DMS 273 (cell line): ENCODE results near the gene LRIG2.
"Not testable (repeated sequence)": the region's sequence is repeated elsewhere in the genome, so short reads cannot be mapped to it uniquely, and the experiment has no call there.

Experiments
- DNase-seq: peaks from one replicate; lab custom pipeline; 2025; ENCODE audit not compliant: unreplicated experiment; lab: John Stamatoyannopoulos, UW

LRIG2 gene

GRCh38 chr1:113125517-113125916, 52.5 kb downstream of the LRIG2 start:
- no peak for DNase-seq

DNA sequence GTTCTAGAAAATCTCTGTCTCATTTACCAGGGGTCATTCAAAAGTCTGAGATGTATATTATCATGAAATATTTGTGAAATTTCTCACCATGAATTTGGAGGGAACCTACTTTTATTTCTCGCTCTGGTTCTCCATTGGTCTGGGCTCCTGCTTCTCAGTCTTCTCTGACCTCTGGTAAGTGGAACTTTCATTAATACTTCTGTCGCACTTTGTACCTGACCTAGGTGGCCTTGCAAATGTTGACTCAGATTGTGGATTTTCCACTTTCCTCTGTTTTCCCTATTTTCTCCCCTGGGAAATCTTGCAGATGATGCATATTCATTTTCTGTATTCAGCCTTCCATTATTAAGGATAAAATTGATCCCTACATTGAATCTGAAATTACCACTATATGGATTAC, 53.2 kb downstream of the LRIG2 start:
- DNase-seq, result no peak

- no peak for DNase-seq
Observed at GRCh38 chr1:113128116-113128515, 55.1 kb downstream of the LRIG2 start.

DNA sequence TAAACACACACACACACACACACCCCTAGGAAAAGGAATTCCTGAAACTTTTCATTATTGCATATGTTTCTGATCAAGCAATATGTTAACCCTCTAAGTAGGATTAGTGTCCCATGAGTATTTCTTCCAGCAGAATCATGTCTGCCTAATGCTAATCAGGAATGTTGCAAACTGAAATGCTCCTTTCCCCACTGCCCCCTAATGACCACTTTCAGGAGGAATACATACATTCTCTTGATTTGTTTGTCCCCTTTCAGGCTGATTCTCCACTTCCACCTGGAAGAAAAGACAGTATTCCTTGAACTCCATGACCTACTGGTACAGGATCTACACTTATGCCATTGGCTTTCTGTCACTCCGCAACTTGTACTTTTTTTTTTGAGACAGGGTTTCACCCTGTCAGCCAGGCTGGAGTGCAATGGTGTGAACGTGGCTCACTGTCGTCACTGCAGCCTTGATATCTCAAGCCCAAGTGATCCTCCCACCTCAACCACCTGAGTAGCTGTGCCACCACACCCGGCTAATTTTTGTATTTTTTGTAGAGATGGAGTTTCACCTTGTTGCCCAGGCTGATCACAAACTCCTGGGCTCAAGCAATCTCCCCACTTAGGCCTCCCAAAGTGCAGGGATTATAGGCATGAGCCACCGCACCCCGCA, 56.7 kb downstream of the LRIG2 start:
- DNase-seq, result no peak

GRCh38 chr1:113133038-113133437, 60.0 kb downstream of the LRIG2 start:
- no peak for DNase-seq

GRCh38 chr1:113133759-113134158, 60.8 kb downstream of the LRIG2 start:
- no peak for DNase-seq

GRCh38 chr1:113135460-113135859, 62.5 kb downstream of the LRIG2 start:
- DNase-seq, result no peak

DNA sequence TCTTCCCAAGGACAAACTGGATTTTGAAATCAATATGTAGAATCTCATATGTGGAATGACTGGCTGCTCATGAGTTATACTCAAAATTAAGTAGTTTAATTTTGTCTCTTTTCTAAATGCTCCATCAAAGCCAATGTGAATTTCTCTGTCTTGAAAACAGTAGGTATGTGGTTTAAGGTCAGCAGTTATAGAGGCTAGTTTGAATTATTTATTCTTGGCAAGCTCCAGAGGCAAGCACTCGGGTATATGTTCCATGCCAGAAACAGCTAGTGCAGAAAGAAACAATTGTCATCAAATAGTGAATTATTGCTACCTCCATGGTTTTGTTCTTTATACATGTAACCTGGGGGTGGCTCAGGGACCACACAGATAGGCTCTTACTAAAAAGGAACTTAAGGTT, 63.5 kb downstream of the LRIG2 start:
- DNase-seq, result no peak

GRCh38 chr1:113137563-113137962, 64.6 kb downstream of the LRIG2 start:
- DNase-seq, result no peak

- DNase-seq, result peak; percentile 20
Observed at GRCh38 chr1:113138778-113139177, 65.8 kb downstream of the LRIG2 start.

GRCh38 chr1:113140176-113140575, 67.2 kb downstream of the LRIG2 start:
- DNase-seq, result no peak

DNA sequence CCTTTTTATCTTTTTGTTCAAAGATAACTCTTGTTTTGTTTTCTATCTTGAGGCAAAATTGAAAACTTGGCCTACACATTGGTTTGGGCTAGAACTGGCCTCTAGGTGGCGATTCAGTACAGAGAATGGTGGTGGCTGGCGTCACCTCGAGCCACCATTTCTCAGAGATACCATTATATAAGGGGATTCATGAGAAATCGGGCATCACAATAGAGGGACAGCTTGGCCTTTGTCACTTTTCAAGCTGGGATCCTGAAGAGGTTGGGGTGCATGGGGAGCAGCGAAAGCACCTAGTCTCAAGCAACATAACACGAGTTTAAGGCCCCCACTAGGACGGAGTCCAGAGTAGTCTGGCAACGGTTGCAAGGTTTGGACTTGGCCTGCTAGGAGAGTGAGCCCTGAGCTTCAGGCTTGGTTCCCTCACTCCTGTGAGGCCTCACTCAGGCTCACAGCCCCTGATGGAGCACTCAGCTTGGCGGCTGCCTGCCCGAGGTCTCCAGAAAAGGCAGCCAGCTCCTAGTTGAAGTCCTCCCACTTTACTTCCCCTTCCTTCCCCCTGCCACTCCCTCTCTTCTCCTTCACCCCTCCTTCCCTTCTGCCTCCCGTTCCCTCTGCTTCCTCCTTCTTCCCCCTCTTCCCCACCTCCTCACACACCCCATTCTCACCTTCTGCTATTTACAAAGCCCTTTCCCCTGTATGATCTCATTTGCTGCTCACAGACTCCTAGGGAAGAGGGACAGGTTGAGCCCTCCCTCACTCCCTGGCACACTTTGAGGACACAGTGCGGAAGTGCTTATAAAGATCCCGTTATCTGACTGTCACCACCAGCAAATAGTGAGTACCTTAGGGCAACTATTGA, 67.8 kb downstream of the LRIG2 start:
- peak; percentile 87 for DNase-seq

DNA sequence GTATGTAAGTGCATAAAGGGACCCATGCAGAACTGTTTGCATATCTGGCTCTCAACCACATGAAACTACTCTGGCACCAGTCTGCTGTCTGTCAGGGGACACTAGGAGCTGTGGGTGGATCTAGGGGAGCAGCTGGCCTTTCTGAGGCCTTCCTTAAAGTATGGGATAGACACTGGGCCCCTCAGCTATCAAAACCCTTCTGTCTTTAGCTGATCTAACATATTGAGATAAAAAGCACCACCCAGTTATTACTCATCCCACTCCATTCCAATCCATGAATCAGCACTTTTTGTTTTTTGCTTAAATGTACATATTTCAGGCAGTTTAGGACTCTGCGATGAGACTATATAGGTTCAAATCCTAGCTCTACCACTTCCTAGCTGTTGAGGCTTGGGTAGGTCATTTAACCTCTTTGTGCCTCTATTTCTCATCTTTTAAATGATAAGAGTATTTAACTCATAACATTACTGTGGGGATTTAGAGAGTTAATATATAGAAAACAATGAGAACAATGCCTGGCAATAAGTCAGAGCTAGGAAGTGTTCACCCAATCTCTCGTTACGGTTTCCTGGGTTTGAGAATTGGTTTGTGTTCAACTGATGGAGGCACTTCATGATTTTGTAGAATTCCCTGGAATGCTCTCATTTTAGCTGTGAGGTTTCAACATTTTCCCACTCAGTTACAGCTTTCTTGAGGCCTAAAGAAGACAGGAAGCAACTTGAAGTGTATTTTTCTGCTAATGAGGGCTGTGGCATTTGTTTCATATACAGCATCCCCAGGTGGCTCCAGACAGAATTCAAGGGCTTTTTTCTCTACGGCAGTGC, 68.9 kb downstream of the LRIG2 start:
- DNase-seq, result no peak

- no peak for DNase-seq
Observed at GRCh38 chr1:113142791-113143190, 69.8 kb downstream of the LRIG2 start.

DNA sequence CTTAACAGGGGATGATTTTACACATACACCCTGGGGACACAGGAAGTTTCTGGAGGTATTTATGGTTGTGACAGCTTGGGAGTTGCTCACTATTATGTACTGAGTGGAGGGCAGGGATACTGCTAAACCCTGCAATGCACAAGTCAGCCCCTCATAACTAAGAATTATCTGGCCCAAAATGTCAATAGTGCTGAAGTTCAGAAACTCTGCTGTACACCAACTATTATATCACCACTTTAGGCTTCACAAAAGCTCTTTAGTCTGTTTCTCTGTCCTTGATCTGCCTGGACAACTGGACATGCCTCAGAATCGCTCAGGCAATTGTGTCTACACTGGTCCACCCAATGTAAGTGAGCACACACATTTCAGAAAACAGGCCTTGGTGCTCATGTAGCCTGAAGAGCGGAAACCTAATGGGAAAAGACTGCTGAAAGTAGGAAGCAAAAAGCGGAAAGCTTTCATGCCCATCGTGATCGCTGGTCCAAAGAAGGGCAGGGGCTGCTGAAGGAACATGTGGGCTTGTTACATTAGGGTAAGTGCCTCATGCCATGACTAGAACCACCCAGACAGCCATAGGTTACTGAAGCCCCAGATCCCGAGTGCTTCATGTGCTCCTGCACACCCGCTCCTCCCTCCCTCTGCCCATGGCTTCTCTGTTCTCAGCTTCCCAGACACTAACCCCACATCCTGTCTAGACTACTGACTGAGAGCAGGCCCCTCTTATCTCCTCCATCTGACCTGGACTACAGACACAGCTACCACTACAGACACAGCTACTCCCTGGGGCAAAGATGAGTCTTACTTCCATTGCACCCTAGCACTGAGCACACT, 73.5 kb downstream of the LRIG2 start:
- no peak for DNase-seq

DNA sequence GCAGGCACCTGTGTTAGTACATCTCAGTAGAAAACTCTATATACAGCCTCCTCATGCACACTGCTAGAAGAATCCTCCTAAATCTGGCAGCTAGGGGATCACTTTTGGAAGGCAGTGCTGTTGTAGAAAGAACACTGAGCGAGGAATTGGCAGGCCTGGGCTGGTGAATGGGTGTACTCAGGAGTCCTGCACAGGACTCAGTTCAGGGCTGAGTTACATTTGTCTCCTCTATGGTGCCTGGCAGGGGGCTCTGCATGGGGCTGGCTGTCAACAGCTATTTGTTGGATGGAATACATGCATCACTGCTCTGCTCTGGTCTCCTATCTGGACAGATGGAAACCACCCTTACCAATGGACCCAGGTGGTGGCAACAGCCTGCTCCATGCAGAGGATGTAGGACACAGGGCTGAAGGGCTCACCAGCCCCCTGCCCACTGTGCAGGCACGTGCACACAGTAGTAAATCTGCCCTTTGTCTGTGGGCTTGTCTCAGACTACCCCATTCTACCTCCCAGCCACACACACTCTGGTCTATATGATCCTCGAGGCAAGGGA, 74.2 kb downstream of the LRIG2 start:
- no peak for DNase-seq

GRCh38 chr1:113147826-113148225, 74.8 kb downstream of the LRIG2 start:
- no peak for DNase-seq

- DNase-seq, result not testable (repeated sequence)
Observed at GRCh38 chr1:113150494-113150893, 77.5 kb downstream of the LRIG2 start.

DNA sequence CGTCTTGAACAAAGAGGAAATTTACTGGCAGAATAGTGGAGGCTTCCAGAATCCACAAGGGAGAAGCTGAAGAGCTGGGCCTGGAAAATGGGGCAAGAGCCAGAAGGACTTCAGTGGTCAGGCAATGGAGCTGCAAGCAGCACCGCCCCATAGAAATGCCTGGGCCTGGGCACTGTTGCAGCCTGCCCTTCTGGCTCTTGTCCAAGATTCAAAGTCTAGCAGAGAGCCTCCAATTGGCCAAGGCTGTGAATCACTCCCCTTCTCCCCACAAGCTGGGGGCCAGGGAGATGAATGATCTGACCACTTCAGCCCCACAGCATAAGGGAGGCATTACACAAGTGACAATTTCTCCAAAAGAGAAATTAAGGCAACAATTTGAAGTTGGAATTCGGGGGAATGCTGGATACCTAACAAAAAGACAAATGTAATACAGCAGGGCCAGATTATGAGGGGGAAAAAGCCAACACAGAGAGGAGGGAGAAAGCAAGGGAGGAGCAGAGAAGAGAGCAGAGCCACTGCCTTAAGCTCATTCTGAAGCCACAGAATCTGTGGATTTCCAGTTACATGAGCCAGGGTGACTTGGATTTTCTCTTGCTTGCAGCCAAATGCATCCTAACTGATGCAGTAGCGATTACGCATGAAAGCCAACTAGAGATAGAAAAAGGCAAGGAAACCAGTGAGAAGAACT, 80.3 kb downstream of the LRIG2 start:
- DNase-seq, result peak; percentile 67

DNA sequence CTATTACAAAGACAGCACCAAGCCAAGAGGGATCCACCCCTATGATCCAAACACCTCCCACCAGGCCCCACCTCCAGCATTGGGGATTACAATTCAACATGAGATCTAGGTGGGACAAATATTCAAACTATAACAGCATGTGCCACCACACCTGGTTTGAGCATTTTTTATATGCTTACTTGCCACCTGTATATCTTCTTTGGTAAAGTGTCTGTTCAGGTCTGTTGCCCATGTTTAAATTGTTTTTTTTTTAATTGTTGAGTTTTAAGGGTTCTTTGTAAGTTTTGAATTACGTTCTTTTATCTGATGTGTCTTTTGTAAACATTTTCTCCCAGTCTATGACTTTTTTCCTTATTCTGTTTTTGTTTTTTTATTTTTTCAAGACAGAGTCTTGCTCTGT, 83.4 kb downstream of the LRIG2 start:
- no peak for DNase-seq
